NCI-H2227 (cell line): ENCODE results near the gene RHNO1.
"Not testable (repeated sequence)": the region's sequence is repeated elsewhere in the genome, so short reads cannot be mapped to it uniquely, and the experiment has no call there.

Experiments
- DNase-seq: peaks from one replicate; lab custom pipeline; 2025; ENCODE audit not compliant: unreplicated experiment; lab: John Stamatoyannopoulos, UW

RHNO1 gene

GRCh38 chr12:2858334-2858733, 18.7 kb upstream of the RHNO1 start:
- DNase-seq = no peak

GRCh38 chr12:2858944-2859421, 18.0 kb upstream of the RHNO1 start:
- DNase-seq = no peak

GRCh38 chr12:2860170-2860569, 16.9 kb upstream of the RHNO1 start:
- no peak for DNase-seq

- DNase-seq = no peak
Observed at GRCh38 chr12:2862876-2863275, 14.1 kb upstream of the RHNO1 start.

GRCh38 chr12:2863402-2863801, 13.6 kb upstream of the RHNO1 start:
- DNase-seq = not testable (repeated sequence)

GRCh38 chr12:2864198-2864597, 12.8 kb upstream of the RHNO1 start:
- DNase-seq = no peak

- DNase-seq = not testable (repeated sequence)
Observed at GRCh38 chr12:2868986-2869632, 7.9 kb upstream of the RHNO1 start.

GRCh38 chr12:2876431-2877046, 484 bp upstream of the RHNO1 start:
- DNase-seq = peak; percentile 8

- peak; percentile 9 for DNase-seq
Observed at GRCh38 chr12:2877953-2878732, 1.1 kb downstream of the RHNO1 start.

GRCh38 chr12:2879853-2880252, 2.8 kb downstream of the RHNO1 start:
- no peak for DNase-seq

- no peak for DNase-seq
Observed at GRCh38 chr12:2884810-2885209, 7.8 kb downstream of the RHNO1 start.

- DNase-seq = no peak
Observed at GRCh38 chr12:2886768-2887450, 9.9 kb downstream of the RHNO1 start.

- DNase-seq = no peak
Observed at GRCh38 chr12:2890001-2890387, 13.0 kb downstream of the RHNO1 start.

GRCh38 chr12:2890388-2891239, 13.6 kb downstream of the RHNO1 start, which contains the start of gene TULP3:
Gene TULP3 (plus strand): TSS chr12:2890891. CDS start chr12:2890948, 57 bp downstream.
- DNase-seq = peak; percentile 96

- peak; percentile 61 for DNase-seq
Observed at GRCh38 chr12:2891240-2892053, 14.4 kb downstream of the RHNO1 start.

GRCh38 chr12:2892246-2892645, 15.2 kb downstream of the RHNO1 start:
- no peak for DNase-seq

- DNase-seq = no peak
Observed at GRCh38 chr12:2893007-2893406, 16.0 kb downstream of the RHNO1 start.

- DNase-seq = no peak
Observed at GRCh38 chr12:2895051-2895451, 18.0 kb downstream of the RHNO1 start.

- no peak for DNase-seq
Observed at GRCh38 chr12:2895511-2895910, 18.5 kb downstream of the RHNO1 start.

GRCh38 chr12:2897418-2897817, 20.4 kb downstream of the RHNO1 start:
- DNase-seq = no peak
